A673 (cell line): ENCODE measurements around the gene TRDN.

Experiments
- EZH2 ChIP-seq: fragments of 200-600 bp; sonication (generic); IDR thresholded peaks from 2 replicates; pipeline ENCODE4 v1.6.1; 2017; ENCODE audit warnings: borderline replicate concordance, low read depth, mild to moderate bottlenecking, mixed read lengths, antibody characterized with exemption, low read length; ENCODE audit not compliant: poor library complexity, severe bottlenecking
- TF ChIP-seq, protein P1 (sequence below): fragments of 300-800, 200-600 bp; sonication (generic); conservative IDR thresholded peaks from 2 replicates; pipeline ENCODE4 v1.5.1; 2017; ENCODE audit warnings: low read depth, mild to moderate bottlenecking, antibody characterized with exemption, low read length, moderate library complexity, mixed read lengths

DNA sequence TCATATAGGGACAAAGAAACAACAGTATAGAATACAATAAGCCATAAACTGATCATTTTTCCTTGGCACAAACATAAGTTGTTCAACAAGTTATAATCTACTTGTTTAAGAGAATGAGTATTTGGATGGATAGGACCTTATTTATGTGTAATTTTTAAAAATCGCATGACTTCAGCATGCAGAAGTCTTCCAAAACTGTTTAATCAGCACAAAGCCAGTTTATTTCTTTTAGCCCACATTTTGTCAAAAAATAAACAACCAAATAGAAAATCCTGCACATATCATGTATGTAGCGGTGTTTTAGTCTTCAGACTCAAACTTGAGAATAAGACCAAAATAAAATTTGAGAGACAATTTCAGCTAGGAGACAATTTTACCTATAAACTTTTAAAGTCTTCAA, 304.7 kb downstream of the TRDN start:
- TF ChIP-seq, protein P1, sequence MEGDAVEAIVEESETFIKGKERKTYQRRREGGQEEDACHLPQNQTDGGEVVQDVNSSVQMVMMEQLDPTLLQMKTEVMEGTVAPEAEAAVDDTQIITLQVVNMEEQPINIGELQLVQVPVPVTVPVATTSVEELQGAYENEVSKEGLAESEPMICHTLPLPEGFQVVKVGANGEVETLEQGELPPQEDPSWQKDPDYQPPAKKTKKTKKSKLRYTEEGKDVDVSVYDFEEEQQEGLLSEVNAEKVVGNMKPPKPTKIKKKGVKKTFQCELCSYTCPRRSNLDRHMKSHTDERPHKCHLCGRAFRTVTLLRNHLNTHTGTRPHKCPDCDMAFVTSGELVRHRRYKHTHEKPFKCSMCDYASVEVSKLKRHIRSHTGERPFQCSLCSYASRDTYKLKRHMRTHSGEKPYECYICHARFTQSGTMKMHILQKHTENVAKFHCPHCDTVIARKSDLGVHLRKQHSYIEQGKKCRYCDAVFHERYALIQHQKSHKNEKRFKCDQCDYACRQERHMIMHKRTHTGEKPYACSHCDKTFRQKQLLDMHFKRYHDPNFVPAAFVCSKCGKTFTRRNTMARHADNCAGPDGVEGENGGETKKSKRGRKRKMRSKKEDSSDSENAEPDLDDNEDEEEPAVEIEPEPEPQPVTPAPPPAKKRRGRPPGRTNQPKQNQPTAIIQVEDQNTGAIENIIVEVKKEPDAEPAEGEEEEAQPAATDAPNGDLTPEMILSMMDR, result no peak
- no peak for TF ChIP-seq EZH2
